OCI-LY7 (cell line): ENCODE measurements around the gene ATP6V0C.

ENCODE experiments used
- CTCF ChIP-seq: fragments of 200-600 bp; sonication (generic); conservative IDR thresholded peaks from 2 replicates; pipeline ENCODE4 v1.5.1; 2014; ENCODE audit warnings: mild to moderate bottlenecking, antibody characterized with exemption, low read length, moderate library complexity, mixed read lengths
- EZH2phosphoT487 ChIP-seq: fragments of 200-600 bp; sonication (generic); IDR thresholded peaks from 2 replicates; pipeline ENCODE4 v1.6.1; 2018; ENCODE audit warnings: low read depth, borderline replicate concordance, mild to moderate bottlenecking, mixed run types, antibody characterized with exemption, low read length, moderate library complexity, mixed read lengths

- TF ChIP-seq CTCF (no peak), EZH2phosphoT487 (no peak)
Observed at GRCh38 chr16:2468233-2468724, 45.5 kb upstream of the ATP6V0C start.
